Stimulated activated CD4-positive, alpha-beta T cell treated with anti-CD3 and anti-CD28 coated beads, Interleukin-4, amount 100 ng/mL, for 48 hours (primary cell): Measurements from ENCODE around the gene NLGN2.
A peak's percentile ranks its signal among the peaks of the same experiment; 100 is the strongest.
"Not testable (repeated sequence)": the region's sequence is repeated elsewhere in the genome, so short reads cannot be mapped to it uniquely, and the experiment has no call there.

ENCODE experiments used
- DNase-seq, 2 donors: peaks; one replicate each; pipeline ENCODE4 v3.0.0-alpha.2; 2020; ENCODE audit warnings: low read depth in 2 of 2

Gene NLGN2

DNA sequence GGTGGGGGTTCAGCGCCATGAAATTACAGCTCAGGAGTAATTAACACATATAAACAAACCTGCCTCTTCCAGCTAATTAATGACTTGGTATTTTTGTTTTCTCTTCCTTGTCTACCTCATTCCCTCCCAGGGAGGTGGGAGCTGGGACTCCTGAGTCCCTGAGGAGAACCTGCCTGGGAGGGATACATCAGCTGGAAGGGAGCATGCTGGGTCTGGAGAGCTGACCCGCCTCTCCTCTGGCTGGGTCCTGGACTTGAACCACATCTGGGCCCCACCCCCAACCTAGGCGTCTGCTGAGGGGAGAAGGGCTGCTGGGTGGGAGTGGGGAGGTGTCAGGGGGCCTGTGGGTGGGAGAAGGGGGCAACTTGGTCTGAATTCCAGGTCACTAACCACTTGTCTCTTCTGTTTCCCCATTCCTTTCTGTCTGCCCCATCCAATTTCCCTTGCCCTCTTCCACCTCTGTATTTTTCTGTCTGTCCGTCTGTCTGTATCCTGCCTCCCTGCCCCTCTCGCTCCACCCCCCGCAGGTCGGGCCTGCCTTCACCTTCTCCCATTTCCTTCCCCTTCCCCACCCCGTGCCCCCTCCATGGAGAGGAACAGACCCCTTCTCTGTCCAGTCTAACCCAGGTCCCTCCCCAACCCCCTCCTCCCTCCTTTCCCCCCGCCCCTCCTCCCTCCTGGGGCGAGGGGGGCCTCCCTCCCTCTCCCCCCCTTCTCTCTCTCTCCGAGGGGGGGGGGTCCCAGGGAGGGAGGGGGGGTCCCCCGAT, at the start of gene NLGN2:
Gene NLGN2 (plus strand): TSS at position 361 of the 767 bp plus-strand sequence. CDS start 411 bp downstream, outside the sequence.
- no peak for DNase-seq

- DNase-seq = no peak
These were observed 45.7 kb upstream of the NLGN2 start for GRCh38 chr17:7361906-7362305.

DNA sequence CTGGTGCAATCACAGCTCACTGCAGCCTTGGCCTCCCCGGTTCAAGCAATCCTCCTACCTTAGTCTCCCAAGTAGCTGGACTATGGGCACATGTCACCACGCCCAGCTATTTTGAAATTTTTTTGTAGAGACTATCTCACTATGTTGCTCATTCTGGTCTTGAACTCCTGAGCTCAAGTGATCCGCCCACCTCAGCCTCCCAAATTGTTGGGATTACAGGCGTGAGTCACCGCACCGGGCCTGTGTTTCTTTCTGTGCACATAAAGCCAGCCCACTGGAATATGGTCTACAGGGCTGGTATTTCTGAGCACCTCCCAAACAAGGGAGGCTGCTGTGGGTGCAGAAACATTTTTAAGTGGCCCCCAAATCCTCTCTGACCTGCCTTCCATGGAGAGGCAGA, 44.3 kb upstream of the NLGN2 start:
- no peak for DNase-seq

DNA sequence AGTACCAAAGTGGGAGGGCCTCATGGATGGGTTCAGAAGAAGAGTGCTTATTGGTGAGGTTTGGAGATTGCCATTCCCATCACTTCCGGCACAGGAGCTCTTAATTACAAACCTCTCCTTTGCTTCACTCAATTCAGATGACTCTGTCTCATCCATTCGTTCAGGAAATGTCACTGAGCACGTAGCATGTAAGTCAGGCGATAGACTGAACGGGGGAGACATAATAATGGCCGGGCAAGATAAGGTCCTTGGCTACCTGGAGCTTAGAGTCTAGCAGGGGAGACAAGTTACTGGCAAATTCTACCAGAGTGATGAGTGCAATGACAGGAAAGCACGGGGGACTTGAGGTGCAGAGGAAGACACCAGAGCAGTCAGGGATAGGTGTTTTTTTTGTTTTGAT, 41.7 kb upstream of the NLGN2 start:
- DNase-seq = not testable (repeated sequence)

- no peak for DNase-seq
These were observed 40.6 kb upstream of the NLGN2 start for GRCh38 chr17:7367083-7367482.

- DNase-seq = no peak
These were observed 39.6 kb upstream of the NLGN2 start for GRCh38 chr17:7367918-7368598.

GRCh38 chr17:7368599-7368994, 39.0 kb upstream of the NLGN2 start:
- DNase-seq = not testable (repeated sequence)

DNA sequence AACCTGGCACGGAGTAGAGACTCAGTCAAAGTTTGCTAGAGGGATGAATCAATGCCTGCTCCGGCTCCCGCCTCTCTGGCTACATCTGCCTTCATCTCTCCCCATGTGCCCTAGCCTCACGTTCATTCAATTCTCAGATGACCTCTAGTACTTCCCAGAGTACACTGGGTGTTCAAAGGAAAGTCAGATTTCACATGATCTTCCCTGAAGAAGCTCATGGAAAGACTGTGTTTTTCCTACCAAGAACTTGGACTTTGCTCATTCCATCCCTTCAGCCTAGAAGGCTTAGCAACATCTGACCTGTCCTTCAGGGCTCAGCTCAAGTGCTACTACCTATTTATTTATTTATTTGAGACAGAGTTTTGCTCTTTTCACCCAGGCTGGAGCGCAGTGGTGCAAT, 37.8 kb upstream of the NLGN2 start:
- DNase-seq = no peak

GRCh38 chr17:7370853-7371252, 36.8 kb upstream of the NLGN2 start:
- DNase-seq = no peak

DNA sequence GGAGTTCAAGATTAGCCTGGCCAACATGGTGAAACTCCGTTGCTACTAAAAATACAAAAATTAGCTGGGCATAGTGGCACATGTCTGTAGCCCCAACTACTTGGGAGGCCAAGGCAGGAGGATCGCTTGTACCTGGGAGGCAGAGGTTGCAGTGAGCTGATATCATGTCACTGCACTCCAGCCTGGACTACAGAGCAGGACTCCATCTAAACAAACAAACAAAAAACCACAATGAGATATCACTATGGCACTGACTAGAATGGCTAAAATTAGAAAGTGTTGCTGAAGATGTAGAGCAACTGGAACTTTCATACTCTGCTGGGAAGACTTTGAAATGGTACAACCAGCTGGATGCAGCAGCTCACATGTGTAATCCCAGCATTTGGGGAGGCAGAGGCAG, 33.3 kb upstream of the NLGN2 start:
- DNase-seq = no peak

DNA sequence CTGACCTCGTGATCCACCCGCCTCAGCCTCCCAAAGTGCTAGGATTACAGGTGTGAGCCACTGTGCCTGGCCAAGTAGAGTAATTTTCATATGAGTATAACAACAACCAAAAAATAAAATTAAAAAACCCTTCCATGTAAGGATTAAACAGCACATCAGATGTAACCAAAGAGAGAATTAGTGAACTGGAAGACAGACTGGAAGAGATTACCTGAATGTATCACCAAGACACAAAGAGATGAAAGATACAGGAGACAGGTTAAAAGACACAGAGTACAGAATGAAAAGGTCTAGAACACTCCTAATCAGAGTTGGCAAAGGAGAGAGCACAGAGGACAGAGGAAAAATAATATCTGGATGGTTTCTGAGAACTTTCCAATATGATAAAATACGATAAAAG, 28.5 kb upstream of the NLGN2 start:
- DNase-seq = no peak

DNA sequence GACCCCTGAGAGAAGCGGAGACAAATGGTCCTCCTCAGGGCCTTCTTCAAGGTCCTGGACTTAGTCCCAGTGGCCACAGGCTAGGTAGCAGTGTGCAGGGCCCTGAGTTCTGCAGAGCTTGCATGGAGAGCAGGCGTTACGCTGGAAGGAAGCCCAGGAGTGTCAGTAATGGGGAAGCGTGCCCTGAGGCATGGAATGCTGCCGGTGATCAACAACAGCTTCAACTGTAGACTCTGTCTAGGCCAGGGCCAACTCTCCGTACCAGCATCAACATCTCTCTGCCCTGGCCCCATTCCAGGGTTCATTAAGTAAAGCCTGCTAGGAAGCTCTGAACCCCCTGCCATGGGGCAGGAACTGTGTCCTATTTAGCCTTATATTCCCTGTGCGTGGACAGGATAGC, 27.3 kb upstream of the NLGN2 start:
- no peak for DNase-seq

DNA sequence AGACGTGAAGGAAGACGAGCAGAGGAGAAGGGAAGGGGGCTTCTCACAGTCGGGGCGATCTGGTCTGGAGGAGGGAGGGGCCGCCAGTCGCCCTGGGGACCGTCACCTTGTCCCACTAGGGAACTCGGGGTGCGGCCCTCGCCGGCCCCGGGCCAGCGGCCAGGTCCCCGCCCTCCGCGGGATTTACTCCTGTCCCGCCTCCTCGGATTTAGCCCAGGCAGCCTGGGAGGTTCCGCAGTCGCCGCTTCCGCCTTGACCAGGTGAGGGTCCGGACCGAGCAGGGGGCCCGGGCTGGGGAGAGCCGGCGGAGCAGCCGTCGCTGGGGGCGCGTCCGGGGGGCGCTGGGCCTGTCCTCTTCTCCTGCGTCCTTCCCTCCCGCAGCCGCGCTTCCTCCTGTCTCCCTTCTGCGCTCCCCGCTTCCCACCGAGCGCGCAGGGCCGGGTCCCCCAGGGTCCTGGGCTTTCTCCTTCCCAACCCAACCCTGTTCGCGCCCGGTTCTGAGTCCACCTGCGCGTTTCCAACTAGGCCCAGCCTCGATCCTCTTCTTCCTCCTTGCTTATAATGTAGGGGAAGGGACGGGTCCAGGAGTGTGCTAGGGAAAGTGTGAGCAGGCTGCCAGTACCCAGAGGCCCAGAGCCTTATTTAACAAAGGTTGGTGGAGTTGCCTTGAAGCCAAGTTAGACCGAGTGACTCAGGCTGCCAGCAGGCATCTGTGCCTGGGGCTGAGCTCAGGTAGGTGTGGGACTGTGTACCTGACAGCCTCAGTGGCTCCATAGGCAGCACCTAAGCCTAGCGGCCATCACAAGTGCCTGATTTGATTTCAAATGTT, 26.6 kb upstream of the NLGN2 start, which contains the start of gene TNK1:
Gene TNK1 (plus strand): TSS at position 235 of the 829 bp plus-strand sequence. CDS start 1,838 bp downstream, outside the sequence.
- DNase-seq = no peak

DNA sequence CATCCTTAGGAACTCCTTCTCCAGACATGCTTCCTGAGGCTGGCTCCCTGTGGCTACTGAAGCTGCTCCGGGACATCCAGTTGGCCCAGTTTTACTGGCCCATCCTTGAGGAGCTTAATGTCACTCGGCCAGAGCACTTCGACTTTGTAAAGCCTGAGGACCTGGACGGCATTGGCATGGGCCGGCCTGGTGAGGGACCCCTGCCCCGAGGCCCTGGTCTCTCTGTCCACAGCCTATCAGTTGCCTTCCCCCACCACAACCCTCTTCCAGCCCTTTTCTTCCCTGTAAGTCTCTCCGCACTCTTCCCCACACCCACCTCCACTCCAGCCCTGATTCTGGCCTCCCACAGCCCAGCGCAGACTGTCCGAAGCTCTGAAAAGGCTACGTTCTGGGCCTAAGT, 24.7 kb upstream of the NLGN2 start:
- no peak for DNase-seq

- no peak for DNase-seq
These were observed 24.3 kb upstream of the NLGN2 start for GRCh38 chr17:7383371-7383741.

GRCh38 chr17:7383742-7384488, 23.7 kb upstream of the NLGN2 start:
- DNase-seq = peak; percentile 54 to 70

DNA sequence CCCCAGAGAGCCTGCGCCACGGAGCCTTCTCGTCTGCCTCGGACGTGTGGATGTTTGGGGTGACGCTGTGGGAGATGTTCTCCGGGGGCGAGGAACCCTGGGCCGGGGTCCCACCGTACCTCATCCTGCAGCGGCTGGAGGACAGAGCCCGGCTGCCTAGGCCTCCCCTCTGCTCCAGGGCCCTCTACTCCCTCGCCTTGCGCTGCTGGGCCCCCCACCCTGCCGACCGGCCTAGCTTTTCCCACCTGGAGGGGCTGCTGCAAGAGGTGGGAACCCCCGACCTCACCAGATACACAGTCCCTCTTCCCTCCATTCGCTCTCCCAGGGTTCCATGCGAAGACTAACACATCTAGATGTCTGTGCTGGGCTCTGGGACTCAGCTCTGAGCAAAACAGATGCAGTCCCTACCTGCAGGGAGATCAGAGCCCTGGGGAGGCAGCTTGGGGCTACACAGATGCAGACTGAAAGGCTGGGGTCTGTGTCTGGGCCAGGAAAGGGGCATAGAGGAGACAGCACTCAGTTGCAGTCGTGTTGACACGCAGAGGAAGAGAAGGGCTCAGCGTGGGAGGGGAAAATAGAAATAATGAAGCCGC, 23.1 kb upstream of the NLGN2 start:
- no peak for DNase-seq

- DNase-seq = no peak
These were observed 18.8 kb upstream of the NLGN2 start for GRCh38 chr17:7388856-7389255.

- DNase-seq = no peak
These were observed 17.4 kb upstream of the NLGN2 start for GRCh38 chr17:7389924-7390910.

DNA sequence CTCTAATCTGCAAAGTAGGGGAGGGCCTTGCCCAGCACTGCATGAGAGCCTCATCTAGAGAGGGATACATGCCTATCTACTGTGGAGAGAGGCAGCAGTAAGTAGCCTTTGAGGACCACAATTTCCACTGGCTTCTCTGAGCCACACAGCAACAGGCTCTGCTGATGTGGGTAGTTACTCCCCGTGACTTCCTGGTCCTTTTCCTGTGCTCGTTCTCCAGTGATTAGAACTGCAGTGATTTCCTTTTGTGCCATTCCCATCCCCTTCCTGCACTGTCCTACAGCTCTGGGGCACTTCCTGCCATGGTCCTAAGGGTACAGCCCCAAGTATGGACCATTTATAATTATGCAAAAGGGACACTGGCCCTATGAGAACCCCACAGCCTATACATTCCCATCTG, 16.3 kb upstream of the NLGN2 start:
- no peak for DNase-seq
